GM23338 (cell line): ENCODE data around the gene TIMM50. TPM values are rescaled to one million over a fixed set of nuclear protein-coding genes. Genes with fewer than 3 reads are reported as not detected.

ENCODE experiments used
- ATAC-seq: fragments of 200-7000 bp; cut with Tn5 transposase; 3 replicates; pipeline ENCODE4 v1.9.1; 2020
- DNase-seq: peaks from one replicate; pipeline ENCODE4 v3.0.0-alpha.2; 2015; ENCODE audit warnings: low spot score
- H2AFZ ChIP-seq: fragments of 200-600 bp; sonication (generic); 2 replicates; pipeline ENCODE4 v1.8.0; 2016; ENCODE audit warnings: antibody characterized with exemption, mild to moderate bottlenecking, moderate library complexity
- H3F3A ChIP-seq: fragments of 200-600 bp; sonication (generic); replicated peaks from 2 replicates; pipeline ENCODE4 v1.8.0; 2017; ENCODE audit warnings: antibody characterized with exemption, mixed run types, low read depth
- H3K27ac ChIP-seq: fragments of 200-600 bp; sonication (generic); 2 replicates; pipeline ENCODE4 v1.6.1; 2016; ENCODE audit warnings: low read depth
- H3K27me3 ChIP-seq: fragments of 200-600 bp; sonication (generic); 2 replicates; pipeline ENCODE4 v1.8.0; 2016; ENCODE audit warnings: mild to moderate bottlenecking, mixed run types, moderate library complexity; ENCODE audit not compliant: insufficient read depth
- H3K36me3 ChIP-seq: fragments of 200-600 bp; sonication (generic); 2 replicates; pipeline ENCODE4 v1.8.0; 2016; ENCODE audit warnings: mild to moderate bottlenecking; ENCODE audit not compliant: insufficient read depth
- H3K4me1 ChIP-seq: fragments of 200-600 bp; sonication (generic); 2 replicates; pipeline ENCODE4 v1.8.0; 2016; ENCODE audit warnings: mild to moderate bottlenecking, moderate library complexity; ENCODE audit not compliant: insufficient read depth
- H3K4me2 ChIP-seq: fragments of 200-600 bp; sonication (generic); 2 replicates; pipeline ENCODE4 v1.7.1; 2017; ENCODE audit warnings: mixed run types
- H3K4me3 ChIP-seq: fragments of 200-600 bp; sonication (generic); 2 replicates; pipeline ENCODE4 v1.6.1; 2016; ENCODE audit warnings: mixed run types
- H3K79me2 ChIP-seq: fragments of 200-600 bp; sonication (generic); replicated peaks from 2 replicates; pipeline ENCODE4 v1.8.0; 2017; ENCODE audit warnings: mild to moderate bottlenecking; ENCODE audit not compliant: insufficient read depth
- H3K9me2 ChIP-seq: fragments of 200-600 bp; sonication (generic); 2 replicates; pipeline ENCODE4 v1.8.0; 2017; ENCODE audit not compliant: insufficient read depth
- H4K20me1 ChIP-seq: fragments of 200-600 bp; sonication (generic); replicated peaks from 2 replicates; pipeline ENCODE4 v1.8.0; 2017; ENCODE audit warnings: mild to moderate bottlenecking; ENCODE audit not compliant: insufficient read depth
- H3K27ac Mint-ChIP-seq: 2 replicates; pipeline ENCODE4 v1.8.0; 2020; ENCODE audit warnings: inconsistent platforms, mild to moderate bottlenecking, moderate library complexity, mixed read lengths
- H3K27me3 Mint-ChIP-seq: 3 replicates; pipeline ENCODE4 v1.8.0; 2022; ENCODE audit warnings: low read depth, mild to moderate bottlenecking, moderate library complexity, mixed read lengths, inconsistent platforms; ENCODE audit not compliant: insufficient read depth, poor library complexity
- H3K36me3 Mint-ChIP-seq: 3 replicates; pipeline ENCODE4 v1.8.0; 2021; ENCODE audit warnings: low read depth, mild to moderate bottlenecking, inconsistent platforms, moderate library complexity, mixed read lengths
- H3K4me1 Mint-ChIP-seq: 3 replicates; pipeline ENCODE4 v1.8.0; 2020; ENCODE audit warnings: mild to moderate bottlenecking, inconsistent platforms, mixed read lengths
- H3K4me3 Mint-ChIP-seq: 3 replicates; pipeline ENCODE4 v1.8.0; 2021; ENCODE audit warnings: moderate library complexity, mild to moderate bottlenecking, inconsistent platforms, mixed read lengths
- H3K9me3 Mint-ChIP-seq: 3 replicates; pipeline ENCODE4 v1.8.0; 2020; ENCODE audit warnings: moderate library complexity, mild to moderate bottlenecking, inconsistent platforms, mixed read lengths
- EZH2 ChIP-seq: fragments of 200-600 bp; sonication (generic); IDR thresholded peaks from one replicate; pipeline ENCODE4 v1.8.0; 2017; ENCODE audit warnings: antibody characterized with exemption, mild to moderate bottlenecking, low read depth; ENCODE audit not compliant: unreplicated experiment
- REST ChIP-seq: IDR thresholded peaks from one replicate; pipeline ENCODE4 v1.6.1; 2018; ENCODE audit warnings: antibody characterized with exemption; ENCODE audit not compliant: unreplicated experiment
- ZNF331 ChIP-seq: fragments of 250-450 bp; sonication (Bioruptor Pico); IDR thresholded peaks from 2 replicates; pipeline ENCODE4 v1.5.0; 2020; ENCODE audit warnings: low read depth, mild to moderate bottlenecking, moderate library complexity
- ZNF462 ChIP-seq: fragments of 250-450 bp; sonication (Bioruptor Pico); IDR thresholded peaks from 2 replicates; pipeline ENCODE4 v1.5.0; 2020; ENCODE audit warnings: mild to moderate bottlenecking, moderate library complexity
- polyA plus RNA-seq: library from polyadenylated mRNA; unstranded; fragments of >200 nt; fragmentation: Nextera tagmentation; extraction: Ambion mirVana; gene quantifications from 2 replicates; pipeline ENCODE4 v1.2.1, GENCODE V29; 2016
- total RNA-seq: library from RNA; depleted of rRNA; stranded (reverse); fragments of >200 nt; shearing (Covaris generic); gene quantifications from 2 replicates; pipeline ENCODE4 v1.2.3, GENCODE V29; 2014
- TF ChIP-seq, protein P1 (sequence below), 2 experiments: fragments of 200-600 bp in 1 of 2; sonication (generic) in 1 of 2; conservative IDR thresholded peaks; 2 replicates each; pipeline versions ENCODE4 v1.5.1 to v1.6.1; 2016 to 2017; ENCODE audit warnings: antibody characterized with exemption in 2 of 2, low read depth in 2 of 2, mild to moderate bottlenecking in 2 of 2, moderate library complexity in 1 of 2

TIMM50 gene
- total and polyA plus RNA-seq, 2 experiments from 2014 or later = 119 to 139 TPM

DNA sequence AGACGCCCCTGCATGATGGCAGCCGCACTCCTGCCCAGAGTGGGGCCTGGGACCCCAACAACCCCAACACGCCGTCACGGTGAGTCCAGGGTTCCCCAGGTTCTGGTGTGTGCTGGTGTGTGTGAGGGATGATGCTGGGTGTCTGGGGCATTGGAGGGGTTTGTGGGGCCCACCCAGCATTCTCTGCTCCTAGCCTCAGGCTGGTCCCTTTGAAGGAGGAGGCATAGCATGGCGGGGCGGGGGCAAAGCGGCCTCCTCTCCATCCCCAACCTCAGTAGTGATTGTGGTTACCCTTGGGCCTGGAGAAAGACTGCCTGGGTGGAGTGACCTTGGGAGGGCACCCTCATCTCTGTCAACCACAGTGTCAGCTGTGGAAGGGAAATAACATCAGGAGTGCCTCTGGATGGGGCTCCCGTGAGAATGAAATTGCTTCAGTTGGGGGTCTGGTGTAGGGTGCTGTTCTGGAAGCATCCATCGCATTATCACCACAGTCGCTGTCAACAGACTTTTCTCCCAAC lies 7.1 kb upstream of the TIMM50 start (continued):
- TF ChIP-seq ZNF462 (CRISPR knock-in tag) = no peak
- no peak for TF ChIP-seq EZH2

GRCh38 chr19:39474139-39474620 lies 6.5 kb upstream of the TIMM50 start:
- no peak overlapping the region for H2AFZ ChIP-seq
- TF ChIP-seq REST = no peak
- no peak for TF ChIP-seq ZNF331 (CRISPR knock-in tag)
- TF ChIP-seq, protein P1, sequence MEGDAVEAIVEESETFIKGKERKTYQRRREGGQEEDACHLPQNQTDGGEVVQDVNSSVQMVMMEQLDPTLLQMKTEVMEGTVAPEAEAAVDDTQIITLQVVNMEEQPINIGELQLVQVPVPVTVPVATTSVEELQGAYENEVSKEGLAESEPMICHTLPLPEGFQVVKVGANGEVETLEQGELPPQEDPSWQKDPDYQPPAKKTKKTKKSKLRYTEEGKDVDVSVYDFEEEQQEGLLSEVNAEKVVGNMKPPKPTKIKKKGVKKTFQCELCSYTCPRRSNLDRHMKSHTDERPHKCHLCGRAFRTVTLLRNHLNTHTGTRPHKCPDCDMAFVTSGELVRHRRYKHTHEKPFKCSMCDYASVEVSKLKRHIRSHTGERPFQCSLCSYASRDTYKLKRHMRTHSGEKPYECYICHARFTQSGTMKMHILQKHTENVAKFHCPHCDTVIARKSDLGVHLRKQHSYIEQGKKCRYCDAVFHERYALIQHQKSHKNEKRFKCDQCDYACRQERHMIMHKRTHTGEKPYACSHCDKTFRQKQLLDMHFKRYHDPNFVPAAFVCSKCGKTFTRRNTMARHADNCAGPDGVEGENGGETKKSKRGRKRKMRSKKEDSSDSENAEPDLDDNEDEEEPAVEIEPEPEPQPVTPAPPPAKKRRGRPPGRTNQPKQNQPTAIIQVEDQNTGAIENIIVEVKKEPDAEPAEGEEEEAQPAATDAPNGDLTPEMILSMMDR (conservative IDR thresholded peaks at IDR 0.05; ENCODE audit: low read depth in 2 of 2) = peak; percentile 93 to 95

More at GRCh38 chr19:39474139-39474620, 6.5 kb upstream of the TIMM50 start:
- Mint-ChIP-seq H3K4me3 (no peak overlapping the region), H3K9me3 (no peaks in the 10 kb centered on the region; the same call in 2 of the 3 replicates), H3K36me3 (peaks cover 63% of the 10 kb centered on the region), H3K27ac (peak overlapping the region; percentile 33; the same call in 1 of the 2 replicates), H3K4me1 (peaks cover 8% of the 10 kb centered on the region; the same call in 2 of the 3 replicates), H3K27me3 (peaks cover 15% of the 10 kb centered on the region)
- ATAC-seq (peak; percentile 95), DNase-seq (peak; percentile 87)
- no peak overlapping the region for H3K4me2 ChIP-seq
- H3K36me3 ChIP-seq = peaks cover 24% of the 10 kb centered on the region
- H3K27ac ChIP-seq = peak overlapping the region; percentile 63; the same call in 1 of the 2 replicates
- no peaks in the 10 kb centered on the region for H3K9me2 ChIP-seq
- 0 out of 2 replicates have a peak, but pooled peaks cover 8% of the 10 kb centered on the region for H4K20me1 ChIP-seq
- H3F3A ChIP-seq = peaks cover 15% of the 10 kb centered on the region; the same call in 1 of the 2 replicates
- H3K79me2 ChIP-seq = no peaks in the 10 kb centered on the region; the same call in 1 of the 2 replicates
- no peaks in the 10 kb centered on the region for H3K4me1 ChIP-seq
- no peaks in the 10 kb centered on the region for H3K27me3 ChIP-seq
- no peak overlapping the region for H3K4me3 ChIP-seq
